Measurements from ENCODE around the gene NR4A1.

GRCh38 chr12:52091869-52092268, 40.6 kb downstream of the NR4A1 start:
- TF ChIP-seq POLR2A (IDR thresholded peaks at IDR 0.05; ENCODE audit: low read length) (no peak), GATA1 (IDR thresholded peaks at IDR 0.05; ENCODE audit: low read depth, low read length) (no peak)

Data from erythroblast (primary cell).